ENCODE data around the gene PDIA6. TPM values are rescaled to one million over a fixed set of nuclear protein-coding genes. Genes with fewer than 3 reads are reported as not detected.

The PDIA6 gene
- total and polyA plus RNA-seq, 2 of the 4 experiments (the other 2 are of a cell fraction): 204 to 349 TPM

DNA sequence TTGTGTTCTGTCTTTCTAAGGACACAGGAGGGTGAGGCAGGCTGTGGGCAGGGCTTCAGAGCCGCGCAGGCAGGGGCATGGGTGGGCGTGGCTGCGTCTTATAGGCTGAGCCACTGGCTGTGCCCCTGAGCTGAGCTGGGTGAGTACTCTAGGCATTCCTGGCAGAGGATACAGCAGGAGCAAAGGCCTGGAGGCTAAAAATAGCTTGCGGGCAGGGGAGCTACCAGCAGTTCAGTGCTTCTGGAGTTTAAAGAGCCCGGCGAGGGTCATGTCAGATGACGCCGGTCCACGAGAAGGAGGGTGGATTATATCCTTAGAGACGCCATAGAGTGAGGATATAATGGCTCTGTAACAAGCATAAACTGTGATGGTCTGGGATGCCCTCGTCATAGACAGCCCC lies 31.5 kb upstream of the PDIA6 start:
- no TSS peak for BruUV-seq (replicated peaks)
- 0 out of 3 replicates have a peak overlapping the region, but pooled peaks have one; percentile 40 for H2BK15ac ChIP-seq (ENCODE audit: low read depth, low read length)
- H3K79me1 ChIP-seq (ENCODE audit: low read depth in 1 of 2, low read length in 2 of 2): no peaks in the 10 kb centered on the region
- in situ Hi-C loops (cut with MboI; ENCODE audit: low sequenced_read_pairs): no loop called here
- ATAC-seq (ENCODE audit: low read depth) (peak; percentile 95), DNase-seq (peak; percentile 38)
- H3K4ac ChIP-seq (ENCODE audit: low read depth, low read length): no peak overlapping the region
- no peak overlapping the region for H3K4me2 ChIP-seq (ENCODE audit: low read depth, low read length)
- H3K4me3 ChIP-seq (ENCODE audit: insufficient read depth, low read depth, low read length): no peak overlapping the region
- peaks cover 11% of the 10 kb centered on the region; the same call in 1 of the 2 replicates for H3K27me3 ChIP-seq (ENCODE audit: control insufficient read depth, insufficient read depth, low read length)
- H3K23ac ChIP-seq (ENCODE audit: low read depth, low read length): 0 out of 2 replicates have a peak overlapping the region, but pooled peaks have one; percentile 11
- no peak overlapping the region for H2AFZ ChIP-seq (replicated peaks; ENCODE audit: low read length, poor library complexity)
- no peaks in the 10 kb centered on the region for H4K20me1 ChIP-seq (ENCODE audit: insufficient read depth, low read length)
- WGBS, 2 experiments (ENCODE audit: extremely low coverage in 2 of 2, insufficient read length in 1 of 2): 39% methylated on average over 11 of the region's 12 CpGs; no CpG with 5 or more reads in 1 of the 2 experiments
- H3K9ac ChIP-seq (ENCODE audit: low read depth, low read length): no peak overlapping the region
- no peak overlapping the region for H2AK9ac ChIP-seq (replicated peaks; ENCODE audit: low read depth, low read length, poor library complexity)
- TF ChIP-seq, protein P1, sequence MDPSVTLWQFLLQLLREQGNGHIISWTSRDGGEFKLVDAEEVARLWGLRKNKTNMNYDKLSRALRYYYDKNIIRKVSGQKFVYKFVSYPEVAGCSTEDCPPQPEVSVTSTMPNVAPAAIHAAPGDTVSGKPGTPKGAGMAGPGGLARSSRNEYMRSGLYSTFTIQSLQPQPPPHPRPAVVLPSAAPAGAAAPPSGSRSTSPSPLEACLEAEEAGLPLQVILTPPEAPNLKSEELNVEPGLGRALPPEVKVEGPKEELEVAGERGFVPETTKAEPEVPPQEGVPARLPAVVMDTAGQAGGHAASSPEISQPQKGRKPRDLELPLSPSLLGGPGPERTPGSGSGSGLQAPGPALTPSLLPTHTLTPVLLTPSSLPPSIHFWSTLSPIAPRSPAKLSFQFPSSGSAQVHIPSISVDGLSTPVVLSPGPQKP (IDR thresholded peaks at IDR 0.05; ENCODE audit: borderline replicate concordance, low read depth, low read length): no peak
- TF ChIP-seq RCOR1 (IDR thresholded peaks at IDR 0.05; ENCODE audit: insufficient replicate concordance, low read length) (no peak), RFX5 (IDR thresholded peaks at IDR 0.05; ENCODE audit: low read depth, low read length) (no peak), MAFK (IDR thresholded peaks at IDR 0.05; ENCODE audit: low read depth, low read length) (no peak), CEBPB (IDR thresholded peaks at IDR 0.05; ENCODE audit: low read depth, low read length) (no peak), CTCF (conservative IDR thresholded peaks at IDR 0.05; ENCODE audit: low read depth, low read length) (no peak), MAZ (IDR thresholded peaks at IDR 0.05; ENCODE audit: borderline replicate concordance, low read depth, low read length) (no peak), FOS (IDR thresholded peaks at IDR 0.05; ENCODE audit: low read depth, low read length) (no peak), NFE2L2 (IDR thresholded peaks at IDR 0.05; ENCODE audit: low read depth, low read length) (no peak), RAD21 (IDR thresholded peaks at IDR 0.05; ENCODE audit: low read length) (no peak), BHLHE40 (IDR thresholded peaks at IDR 0.05; ENCODE audit: low read depth, low read length) (no peak), POLR2A (IDR thresholded peaks at IDR 0.05; ENCODE audit: low read depth, low read length) (no peak), MXI1 (IDR thresholded peaks at IDR 0.05; ENCODE audit: borderline replicate concordance, low read depth, low read length) (no peak), SMC3 (IDR thresholded peaks at IDR 0.05; ENCODE audit: low read depth, low read length) (no peak), CHD1 (IDR thresholded peaks at IDR 0.05; ENCODE audit: low read depth, low read length) (no peak)
- TF ChIP-seq, protein P2, sequence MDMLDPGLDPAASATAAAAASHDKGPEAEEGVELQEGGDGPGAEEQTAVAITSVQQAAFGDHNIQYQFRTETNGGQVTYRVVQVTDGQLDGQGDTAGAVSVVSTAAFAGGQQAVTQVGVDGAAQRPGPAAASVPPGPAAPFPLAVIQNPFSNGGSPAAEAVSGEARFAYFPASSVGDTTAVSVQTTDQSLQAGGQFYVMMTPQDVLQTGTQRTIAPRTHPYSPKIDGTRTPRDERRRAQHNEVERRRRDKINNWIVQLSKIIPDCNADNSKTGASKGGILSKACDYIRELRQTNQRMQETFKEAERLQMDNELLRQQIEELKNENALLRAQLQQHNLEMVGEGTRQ (IDR thresholded peaks at IDR 0.05; ENCODE audit: low read depth, low read length): no peak
- H4K5ac ChIP-seq (ENCODE audit: low read depth, low read length): no peak overlapping the region
- no peaks in the 10 kb centered on the region for H3K36me3 ChIP-seq (ENCODE audit: control insufficient read depth, insufficient read depth, low read length)
- POLR2A ChIA-PET (ENCODE audit: unreplicated experiment): no interaction called here
- dilution Hi-C loops (cut with HindIII; ENCODE audit: low sequenced_read_pairs, unreplicated experiment): no loop called here
- H3K18ac ChIP-seq (ENCODE audit: low read depth, low read length): no peak overlapping the region
- H2BK120ac ChIP-seq (ENCODE audit: low read depth, low read length): no peak overlapping the region
- no peak overlapping the region for H4K91ac ChIP-seq (ENCODE audit: insufficient read depth, low read depth, low read length)
- CTCF ChIA-PET: interaction anchor here (0.6 to 1.9 kb wide), 5 partner anchors 8 to 583 kb away, joined by 3 to 6 read pairs (median 4); no protein-coding TSS in a partner anchor
- no peak overlapping the region for H4K8ac ChIP-seq (ENCODE audit: low read depth in 2 of 2, low read length in 2 of 2)
- H3K4me1 ChIP-seq (ENCODE audit: control insufficient read depth, insufficient read depth, low read length): no peaks in the 10 kb centered on the region
- peaks cover 20% of the 10 kb centered on the region for H3K9me3 ChIP-seq (ENCODE audit: control insufficient read depth, insufficient read depth, low read length)
- H3K27ac ChIP-seq (ENCODE audit: insufficient read depth, low read length): no peak overlapping the region
- no peak overlapping the region for H2BK20ac ChIP-seq (ENCODE audit: low read depth, low read length)
- H3K14ac ChIP-seq (replicated peaks; ENCODE audit: low read depth, low read length): no peak overlapping the region
- H2AK5ac ChIP-seq (ENCODE audit: low read depth, low read length): no peak overlapping the region
- intact Hi-C loops (cut with micrococcal nuclease): no loop called here
- H2BK5ac ChIP-seq (ENCODE audit: low read depth, low read length, poor library complexity, severe bottlenecking): no peak overlapping the region
- H3K56ac ChIP-seq (ENCODE audit: extremely low read depth, insufficient read depth, low read length): no peak overlapping the region
- H3K9me1 ChIP-seq (ENCODE audit: insufficient read depth, low read length): no peaks in the 10 kb centered on the region
